ENCODE data around the gene SMPD2.

SMPD2 gene

DNA sequence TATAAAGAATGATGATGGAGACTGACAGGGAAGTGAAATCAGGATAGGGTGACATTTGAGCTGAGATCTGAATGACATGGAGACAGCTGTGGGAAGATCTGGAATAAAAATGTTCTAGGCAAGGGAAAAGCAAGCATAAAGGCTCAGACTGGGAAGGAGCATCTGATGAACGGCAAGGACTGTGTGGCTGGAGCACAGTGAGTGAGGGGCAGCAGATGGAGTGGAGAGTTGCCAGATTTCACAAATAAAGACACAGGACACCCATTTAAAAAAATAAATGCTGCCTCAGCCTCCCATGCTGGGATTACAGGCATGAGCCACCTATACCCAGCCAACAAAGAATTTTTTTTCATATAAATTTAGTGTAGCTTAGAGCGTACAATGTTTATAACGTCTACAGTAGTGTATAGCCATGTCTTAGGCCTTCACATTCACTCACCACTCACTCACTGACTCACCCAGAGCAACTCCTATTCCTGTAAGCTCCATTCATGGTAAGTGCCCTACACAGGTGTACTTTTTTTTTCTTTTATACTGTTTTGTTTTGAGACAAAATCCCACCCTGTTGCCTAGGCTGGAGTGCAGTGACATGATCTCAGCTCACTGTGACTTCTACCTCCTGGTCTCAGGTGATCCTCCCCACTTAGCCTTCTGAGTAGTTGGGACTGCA lies 44.9 kb downstream of the SMPD2 start:
- DNase-seq (ENCODE audit: low spot score) = no peak

DNA sequence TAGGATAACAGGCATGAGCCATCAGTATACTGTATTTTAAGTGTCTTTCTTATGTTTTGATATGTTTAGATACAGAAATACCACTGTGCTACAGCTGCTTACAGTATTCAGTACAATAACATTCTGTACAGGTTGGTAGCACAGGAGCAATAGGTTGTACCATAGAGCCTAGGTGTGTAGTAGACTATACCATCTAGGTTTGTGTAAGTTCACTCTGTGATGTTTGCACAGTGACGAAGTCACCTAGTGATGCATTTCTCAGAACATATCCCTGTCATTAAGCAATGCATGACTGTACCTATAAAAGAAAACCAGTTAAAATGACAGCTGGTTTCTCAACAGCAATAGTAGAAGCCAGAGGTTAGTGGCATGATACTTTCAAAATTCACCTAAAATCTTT lies 45.5 kb downstream of the SMPD2 start:
- peak; percentile 56 for DNase-seq (ENCODE audit: low spot score)

DNA sequence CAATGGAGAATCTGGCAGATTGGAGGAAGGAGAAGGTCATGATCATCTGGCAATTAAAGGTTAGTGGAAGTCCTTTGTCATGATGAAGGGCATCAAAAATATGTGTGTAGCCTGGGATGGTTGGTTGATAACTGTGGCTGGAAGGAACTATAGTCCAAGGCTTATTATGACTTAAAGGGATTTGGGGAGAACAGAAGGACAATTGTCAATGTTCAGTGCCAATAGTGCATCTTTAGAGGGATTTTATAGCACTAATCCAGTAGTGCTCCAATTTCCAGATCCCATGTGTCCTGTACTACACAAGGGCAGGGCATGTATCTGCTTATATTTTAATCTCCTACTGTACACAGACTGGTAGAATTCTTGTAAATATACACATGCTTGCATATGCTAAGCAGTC lies 47.5 kb downstream of the SMPD2 start:
- no peak for DNase-seq (ENCODE audit: low spot score)

- no peak for DNase-seq (ENCODE audit: low spot score)
These were observed 50.2 kb downstream of the SMPD2 start for GRCh38 chr6:109490713-109491112.

- DNase-seq (ENCODE audit: low spot score) = peak; percentile 21
These were observed 50.8 kb downstream of the SMPD2 start for GRCh38 chr6:109491207-109491938.

Data from kidney tubule cell (primary cell).